HepG2 (cell line): ENCODE results near the gene ATG2A. TPM values are rescaled to one million over a fixed set of nuclear protein-coding genes. Genes with fewer than 3 reads are reported as not detected.

Source experiments
- ATAC-seq: fragments of 200-7000 bp; cut with Tn5 transposase; 3 replicates; pipeline ENCODE4 v1.9.1; 2020; ENCODE audit warnings: mild to moderate bottlenecking, moderate library complexity
- BruUV-seq: library from RNA; stranded (reverse); fragments of 400-500 nt; replicated peaks from 2 replicates; lab custom pipeline; 2021; lab: Mats Ljungman, UMichigan
- CTCF ChIA-PET: fragments of 300-600 bp; formaldehyde crosslinking; extraction: SDS; loops from one replicate; lab custom pipeline; 2021; ENCODE audit warnings: low total read pairs, inconsistent platforms, low intra/inter-chr PET ratio; lab: Yijun Ruan, JAX
- POLR2A ChIA-PET: fragments of 350-600 bp; sonication (Branson Sonifier 250); formaldehyde crosslinking; loops from one replicate; lab custom pipeline; 2020; ENCODE audit warnings: antibody characterized with exemption, inconsistent platforms; lab: Yijun Ruan, JAX
- DNase-seq: peaks from one replicate; pipeline ENCODE4 v3.0.0-alpha.2; 2015; ENCODE audit warnings: low spot score
- FAIRE-seq: peaks from 3 replicates; lab custom pipeline; 2011; peaks lifted over from hg19 to GRCh38; lab: Jason Lieb, UNC
- H2AFZ ChIP-seq: one replicate; pipeline ENCODE4 v1.6.1; 2011; ENCODE audit warnings: low read length, inconsistent platforms
- H3K27ac ChIP-seq: fragments of 300-600 bp; 3 replicates; pipeline ENCODE4 v1.8.0; 2011; ENCODE audit warnings: mixed run types, mild to moderate bottlenecking, mixed read lengths, low read length, inconsistent platforms; ENCODE audit not compliant: insufficient read depth; ENCODE audit errors: extremely low read length
- H3K27me3 ChIP-seq, 2 experiments: fragments of 200-600 bp in 1 of 2; 2 replicates in 1 of 2; 3 replicates in 1 of 2; pipeline versions ENCODE4 v1.6.0 to v1.8.0; 2011; ENCODE audit warnings: low read length in 2 of 2, mild to moderate bottlenecking in 2 of 2, moderate library complexity in 2 of 2, inconsistent platforms in 1 of 2; ENCODE audit not compliant: insufficient read depth in 2 of 2, control insufficient read depth in 1 of 2
- H3K36me3 ChIP-seq, 2 experiments: fragments of 200-600 bp in 1 of 2; replicated peaks in 1 of 2; 2 replicates in 1 of 2; 3 replicates in 1 of 2; pipeline versions ENCODE4 v1.5.1 to v1.8.0; 2011; ENCODE audit warnings: low read length in 2 of 2, inconsistent platforms in 1 of 2; ENCODE audit not compliant: insufficient read depth in 2 of 2, control insufficient read depth in 1 of 2
- H3K4me1 ChIP-seq: 2 replicates; pipeline ENCODE4 v1.5.1; 2012; ENCODE audit warnings: low read length, inconsistent platforms; ENCODE audit not compliant: insufficient read depth
- H3K4me2 ChIP-seq: 2 replicates; pipeline ENCODE4 v1.6.0; 2011; ENCODE audit warnings: low read depth, low read length, inconsistent platforms
- H3K4me3 ChIP-seq, 3 experiments: fragments of 200-600 bp in 1 of 3; sonication (generic), shearing (Covaris generic) in 1 of 3; replicated peaks in 1 of 3; 2 replicates each; pipeline ENCODE4 v1.5.1; 2011 to 2016; ENCODE audit warnings: low read length in 3 of 3, inconsistent platforms in 2 of 3, low read depth in 2 of 3, mild to moderate bottlenecking in 2 of 3, control low read depth in 1 of 3, mixed read lengths in 1 of 3; ENCODE audit not compliant: insufficient read depth in 1 of 3
- H3K79me2 ChIP-seq: one replicate; pipeline ENCODE4 v1.6.1; 2011; ENCODE audit warnings: low read length, inconsistent platforms; ENCODE audit not compliant: insufficient read depth
- H3K9ac ChIP-seq: 2 replicates; pipeline ENCODE4 v1.6.0; 2011; ENCODE audit warnings: mild to moderate bottlenecking, low read depth, low read length, inconsistent platforms; ENCODE audit not compliant: insufficient read depth
- H3K9me3 ChIP-seq: 2 replicates; pipeline ENCODE4 v1.5.1; 2012; ENCODE audit warnings: mild to moderate bottlenecking, low read length
- H4K20me1 ChIP-seq: 2 replicates; pipeline ENCODE4 v1.6.0; 2011; ENCODE audit warnings: inconsistent platforms, mild to moderate bottlenecking, low read length, moderate library complexity; ENCODE audit not compliant: insufficient read depth
- ZNF572 ChIP-seq: sonication (generic); formaldehyde crosslinking; IDR thresholded peaks from 2 replicates; pipeline ENCODE4 v1.5.1; 2020; ENCODE audit warnings: mild to moderate bottlenecking, missing genetic modification reagents
- WGBS: methylation state at CpG from one replicate; pipeline ENCODE4 v1.1.6; 2017; ENCODE audit warnings: low lambda C conversion rate; 5-methylcytosine and 5-hydroxymethylcytosine counted together
- in situ Hi-C: cut with HindIII; loops from 2 replicates; pipeline ENCODE4 v1.10.0; 2017; ENCODE audit warnings: low pct_unique_long_range_greater_than_20kb; ENCODE audit not compliant: extremely low pct_ligation_motif_present
- intact Hi-C: fragments of 100-400 bp; cut with micrococcal nuclease; formaldehyde crosslinking; loops from one replicate; pipeline ENCODE4 v1.10.0; 2022; ENCODE audit not compliant: unreplicated experiment
- polyA plus RNA-seq, 8 experiments: library from polyadenylated mRNA; depleted of rRNA in 3 of 8; stranded (reverse) in 7 of 8; unstranded in 1 of 8; fragments of >200 nt; fragmentation: Illumina TruSeq in 4 of 8; extraction: Trizol in 4 of 8; gene quantifications; 2 replicates each; pipeline versions ENCODE4 v1.2.1 to v1.2.3, GENCODE V29; 2011 to 2016; ENCODE audit warnings: low read depth in 4 of 8, missing spikeins in 1 of 8, mixed read lengths in 1 of 8; ENCODE audit not compliant: insufficient read depth in 1 of 8
- total RNA-seq, 5 experiments: library from RNA; depleted of rRNA; stranded (reverse); fragments of >200 nt; fragmentation: Illumina TruSeq; extraction: Trizol; gene quantifications; 2 replicates each; pipeline ENCODE4 v1.2.3, GENCODE V29; 2016; ENCODE audit warnings: low read depth in 1 of 5
- TF ChIP-seq, protein P1 (sequence below): sonication (generic); formaldehyde crosslinking; IDR thresholded peaks from 2 replicates; pipeline ENCODE4 v1.4.0; 2020; ENCODE audit warnings: missing genetic modification reagents

The ATG2A gene
- total and polyA plus RNA-seq, 2 of the 13 experiments (the other 11 are each of a cell fraction or from before 2014, with no cell fraction given) = 6.7 to 8.0 TPM

DNA sequence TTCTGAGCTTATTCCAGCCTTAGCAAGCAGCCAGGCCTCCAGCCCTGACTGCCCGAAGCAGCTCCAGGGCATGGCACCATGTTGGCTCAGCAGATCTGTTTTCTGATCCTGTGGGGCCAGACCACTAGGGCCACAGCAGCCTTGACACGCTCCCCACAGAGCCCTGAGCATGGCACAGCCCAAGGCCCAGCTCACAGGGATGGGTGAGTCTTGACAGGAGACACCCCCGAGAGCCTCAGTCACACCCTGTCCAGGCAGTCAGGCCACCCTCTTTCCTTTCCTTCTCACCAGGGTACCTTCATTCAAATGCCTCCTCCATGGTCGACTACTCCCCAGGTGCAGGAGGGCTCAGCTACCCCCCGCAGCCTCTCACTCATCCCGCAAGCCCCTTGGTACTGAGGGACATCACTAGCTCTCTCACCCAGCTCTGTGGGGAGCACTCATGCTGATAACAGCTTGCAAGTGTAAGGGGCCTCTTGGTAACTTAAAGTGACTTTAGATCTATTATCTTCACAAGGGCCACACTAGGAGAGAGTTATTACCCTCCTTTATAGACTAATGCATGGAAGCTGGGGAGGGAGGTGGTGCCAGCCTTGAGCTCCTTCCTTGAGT is 68.7 kb downstream of the ATG2A start:
- DNase-seq = no peak
- Histone ChIP-seq H3K27me3 (no peaks in the 10 kb centered on the region; a peak in 1 of 5 replicates), H4K20me1 (no peaks in the 10 kb centered on the region), H3K79me2 (no peaks in the 10 kb centered on the region), H3K4me1 (peaks cover 65% of the 10 kb centered on the region), H3K36me3 (no peaks in the 10 kb centered on the region), H3K27ac (no peak overlapping the region), H3K9me3 (no peaks in the 10 kb centered on the region), H3K9ac (no peak overlapping the region), H2AFZ (no peak overlapping the region), H3K4me3 (peak overlapping the region in 1 of 3 experiments; percentile 32; a peak in 1 of 6 replicates), H3K4me2 (peak overlapping the region; percentile 61)
- BruUV-seq = no TSS peak
- intact Hi-C loops = loop anchor here (5.0 to 10.0 kb wide), 3 partner anchors 46 to 149 kb away; partner anchors contain the start of genes BATF2 and MAP4K2
- in situ Hi-C loops = loop anchor here (5.0 kb wide), 1 partner anchor 44 kb away; no protein-coding TSS in a partner anchor
- no peak for ATAC-seq
- ChIA-PET POLR2A (interaction anchor here (0.9 to 4.7 kb wide), 11 partner anchors 22 to 263 kb away, joined by 3 to 30 read pairs (median 4); partner anchors contain the start of genes EHD1, GPHA2 and TM7SF2), CTCF (interaction anchor here (1.3 to 4.5 kb wide), 2 partner anchors 45 to 61 kb away, joined by 3 to 72 read pairs; no protein-coding TSS in a partner anchor)
- no peak for FAIRE-seq
- WGBS = 50% methylated on average over 4 of the region's 6 CpGs
- TF ChIP-seq ZNF572 (CRISPR knock-in tag) = 0 out of 2 replicates have a peak, but pooled peaks have one; percentile 8
- TF ChIP-seq, protein P1, sequence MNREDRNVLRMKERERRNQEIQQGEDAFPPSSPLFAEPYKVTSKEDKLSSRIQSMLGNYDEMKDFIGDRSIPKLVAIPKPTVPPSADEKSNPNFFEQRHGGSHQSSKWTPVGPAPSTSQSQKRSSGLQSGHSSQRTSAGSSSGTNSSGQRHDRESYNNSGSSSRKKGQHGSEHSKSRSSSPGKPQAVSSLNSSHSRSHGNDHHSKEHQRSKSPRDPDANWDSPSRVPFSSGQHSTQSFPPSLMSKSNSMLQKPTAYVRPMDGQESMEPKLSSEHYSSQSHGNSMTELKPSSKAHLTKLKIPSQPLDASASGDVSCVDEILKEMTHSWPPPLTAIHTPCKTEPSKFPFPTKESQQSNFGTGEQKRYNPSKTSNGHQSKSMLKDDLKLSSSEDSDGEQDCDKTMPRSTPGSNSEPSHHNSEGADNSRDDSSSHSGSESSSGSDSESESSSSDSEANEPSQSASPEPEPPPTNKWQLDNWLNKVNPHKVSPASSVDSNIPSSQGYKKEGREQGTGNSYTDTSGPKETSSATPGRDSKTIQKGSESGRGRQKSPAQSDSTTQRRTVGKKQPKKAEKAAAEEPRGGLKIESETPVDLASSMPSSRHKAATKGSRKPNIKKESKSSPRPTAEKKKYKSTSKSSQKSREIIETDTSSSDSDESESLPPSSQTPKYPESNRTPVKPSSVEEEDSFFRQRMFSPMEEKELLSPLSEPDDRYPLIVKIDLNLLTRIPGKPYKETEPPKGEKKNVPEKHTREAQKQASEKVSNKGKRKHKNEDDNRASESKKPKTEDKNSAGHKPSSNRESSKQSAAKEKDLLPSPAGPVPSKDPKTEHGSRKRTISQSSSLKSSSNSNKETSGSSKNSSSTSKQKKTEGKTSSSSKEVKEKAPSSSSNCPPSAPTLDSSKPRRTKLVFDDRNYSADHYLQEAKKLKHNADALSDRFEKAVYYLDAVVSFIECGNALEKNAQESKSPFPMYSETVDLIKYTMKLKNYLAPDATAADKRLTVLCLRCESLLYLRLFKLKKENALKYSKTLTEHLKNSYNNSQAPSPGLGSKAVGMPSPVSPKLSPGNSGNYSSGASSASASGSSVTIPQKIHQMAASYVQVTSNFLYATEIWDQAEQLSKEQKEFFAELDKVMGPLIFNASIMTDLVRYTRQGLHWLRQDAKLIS (CRISPR knock-in tag) = no peak
